Mucosa of rectum (tissue), 2 donors: ENCODE measurements around the gene TECTB.

Source experiments
- H3K27ac ChIP-seq, 2 donors: one replicate each; pipeline ENCODE4 v1.7.0; 2013; ENCODE audit warnings: inconsistent platforms in 2 of 2, low read depth in 2 of 2, low read length in 2 of 2
- H3K27me3 ChIP-seq, 2 donors: one replicate each; pipeline ENCODE4 v1.7.0; 2013; ENCODE audit warnings: low read length in 2 of 2; ENCODE audit not compliant: control insufficient read depth in 2 of 2, insufficient read depth in 2 of 2
- H3K36me3 ChIP-seq, 2 donors: one replicate each; pipeline ENCODE4 v1.7.0; 2013; ENCODE audit warnings: low read length in 2 of 2; ENCODE audit not compliant: control insufficient read depth in 2 of 2, insufficient read depth in 2 of 2
- H3K4me1 ChIP-seq, 2 donors: one replicate each; pipeline ENCODE4 v1.7.0; 2013; ENCODE audit warnings: low read length in 2 of 2, mild to moderate bottlenecking in 1 of 2; ENCODE audit not compliant: control insufficient read depth in 2 of 2, insufficient read depth in 2 of 2
- H3K4me3 ChIP-seq, 2 donors: one replicate each; pipeline ENCODE4 v1.7.0; 2013; ENCODE audit warnings: low read length in 2 of 2
- H3K9ac ChIP-seq, 2 donors: one replicate each; pipeline ENCODE4 v1.7.0; 2013; ENCODE audit warnings: low read length in 2 of 2, low read depth in 1 of 2, mild to moderate bottlenecking in 1 of 2
- H3K9me3 ChIP-seq, 2 donors: one replicate each; pipeline ENCODE4 v1.7.0; 2013; ENCODE audit warnings: low read length in 2 of 2; ENCODE audit not compliant: control insufficient read depth in 2 of 2
- donor health status: healthy.
- donor health status: Normal muscosa, but diverticular disease.

Gene TECTB

DNA sequence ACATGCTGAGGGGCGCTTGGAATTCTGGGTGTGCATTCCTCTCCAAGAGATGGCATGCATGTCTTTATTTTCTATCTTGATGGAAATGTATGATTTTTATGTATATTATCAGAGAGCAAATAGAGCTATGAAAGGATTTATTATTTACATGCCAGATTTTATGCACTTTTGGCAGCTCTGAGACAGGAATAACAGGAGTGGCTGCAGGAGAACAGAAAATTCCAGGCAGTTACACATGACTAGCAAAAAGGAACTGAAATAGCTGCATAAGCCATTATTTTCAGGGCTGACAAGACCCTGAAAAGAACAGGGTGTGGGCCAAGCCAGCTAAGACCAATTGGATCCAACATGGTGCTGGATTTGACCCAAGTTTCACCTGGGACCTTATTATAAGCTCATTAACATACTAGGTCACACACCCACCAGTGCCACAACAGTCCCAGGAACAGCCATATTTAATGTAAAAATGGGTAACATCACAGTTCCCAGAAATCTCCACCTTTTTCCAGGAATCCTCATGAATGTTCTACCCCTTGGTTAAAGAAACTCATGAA lies 47.5 kb downstream of the TECTB start:
- no peaks in the 10 kb centered on the region for H3K27me3 ChIP-seq
- no peak overlapping the region for H3K9ac ChIP-seq
- H3K27ac ChIP-seq = peak overlapping the region in 1 of 2 donors; percentile 74
- peaks cover 17 to 55% of the 10 kb centered on the region in 2 donors for H3K4me1 ChIP-seq
- no peaks in the 10 kb centered on the region for H3K36me3 ChIP-seq
- H3K9me3 ChIP-seq = no peaks in the 10 kb centered on the region
- H3K4me3 ChIP-seq = no peak overlapping the region

DNA sequence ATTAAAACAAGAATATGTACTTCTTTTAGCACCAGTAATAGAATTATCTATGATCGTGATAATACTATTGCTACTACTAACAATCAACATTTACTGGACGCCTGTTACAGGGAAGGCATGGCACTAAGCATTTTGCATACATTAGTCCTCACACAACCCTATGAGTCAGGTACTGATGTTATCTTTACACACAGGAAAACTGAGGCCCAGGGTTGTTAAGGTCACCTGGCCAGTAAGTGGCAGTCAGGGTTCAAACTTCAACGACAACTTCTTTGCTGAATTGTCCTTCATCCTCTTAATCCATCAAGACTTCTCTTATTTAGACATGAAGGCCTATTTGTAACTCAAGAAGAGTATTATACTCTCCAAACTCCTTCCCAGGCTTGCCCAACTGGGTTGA lies 48.8 kb downstream of the TECTB start:
- no peaks in the 10 kb centered on the region for H3K9me3 ChIP-seq
- H3K27ac ChIP-seq = peak overlapping the region; percentile 95 to 98
- H3K27me3 ChIP-seq = no peaks in the 10 kb centered on the region
- peaks cover 26 to 65% of the 10 kb centered on the region in 2 donors for H3K4me1 ChIP-seq
- peak overlapping the region in 1 of 2 donors; percentile 9 for H3K9ac ChIP-seq
- no peak overlapping the region for H3K4me3 ChIP-seq
- H3K36me3 ChIP-seq = no peaks in the 10 kb centered on the region

DNA sequence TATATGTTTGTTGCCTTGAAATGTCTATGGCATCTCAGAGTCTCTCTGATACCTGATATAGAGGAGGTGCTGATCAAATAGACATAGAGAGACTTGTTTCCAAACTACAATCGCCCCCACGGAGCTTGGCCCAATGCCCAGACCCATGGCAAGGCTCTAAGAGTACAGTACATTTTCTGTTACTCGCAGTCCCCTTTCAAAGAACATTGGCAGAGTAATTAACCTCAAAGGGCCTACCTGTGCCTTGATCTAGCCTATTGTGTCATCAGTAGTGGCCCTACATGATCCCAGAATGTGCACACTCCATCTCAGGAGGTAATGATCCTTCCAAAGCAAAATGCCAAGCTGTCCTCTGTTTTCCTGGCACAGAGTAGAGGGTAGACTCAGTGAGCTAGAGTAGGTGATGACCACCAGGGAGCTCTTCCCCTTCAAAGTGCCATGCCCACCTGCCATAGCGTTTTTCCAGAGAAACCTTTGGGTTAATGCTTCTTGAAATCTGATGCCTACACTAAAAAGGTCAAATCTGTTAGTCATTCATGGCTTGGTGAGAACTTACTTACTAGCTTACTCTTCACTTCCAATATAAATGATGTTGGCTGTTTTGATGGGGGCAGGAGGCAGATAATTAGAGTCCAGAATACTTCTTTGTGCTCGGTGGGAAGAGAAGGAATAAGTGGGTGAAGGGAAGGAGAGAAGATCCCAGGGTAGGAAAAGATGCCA lies 49.5 kb downstream of the TECTB start:
- H3K36me3 ChIP-seq = no peaks in the 10 kb centered on the region
- peaks cover 26 to 65% of the 10 kb centered on the region in 2 donors for H3K4me1 ChIP-seq
- H3K9me3 ChIP-seq = no peaks in the 10 kb centered on the region
- no peaks in the 10 kb centered on the region for H3K27me3 ChIP-seq
- H3K27ac ChIP-seq = peak overlapping the region; percentile 95 to 98
- no peak overlapping the region for H3K4me3 ChIP-seq
- H3K9ac ChIP-seq = peak overlapping the region in 1 of 2 donors; percentile 13

DNA sequence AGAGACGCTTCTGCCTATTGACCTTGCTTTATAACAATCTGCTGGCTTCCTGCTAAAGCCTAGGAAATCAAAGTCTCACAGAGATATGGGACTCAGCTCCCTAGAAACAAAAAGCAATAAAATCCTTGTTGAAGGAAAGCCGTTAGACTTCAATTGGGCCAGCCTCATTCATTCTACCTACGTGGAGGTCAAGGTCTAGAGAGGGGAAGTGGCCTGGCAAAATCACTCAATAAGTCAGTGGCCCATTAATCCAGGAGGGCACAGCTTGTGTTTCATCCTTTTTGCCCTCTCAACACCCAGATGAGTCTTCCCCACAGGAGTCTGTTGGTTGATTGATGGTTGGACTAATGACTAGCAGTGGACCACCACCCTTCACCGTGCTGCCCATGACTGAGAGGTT lies 50.3 kb downstream of the TECTB start:
- Histone ChIP-seq H3K9ac (peak overlapping the region in 1 of 2 donors; percentile 64), H3K27ac (peak overlapping the region; percentile 95 to 98), H3K4me1 (peaks cover 32 to 65% of the 10 kb centered on the region in 2 donors), H3K27me3 (no peaks in the 10 kb centered on the region), H3K36me3 (no peaks in the 10 kb centered on the region), H3K9me3 (no peaks in the 10 kb centered on the region), H3K4me3 (no peak overlapping the region)

DNA sequence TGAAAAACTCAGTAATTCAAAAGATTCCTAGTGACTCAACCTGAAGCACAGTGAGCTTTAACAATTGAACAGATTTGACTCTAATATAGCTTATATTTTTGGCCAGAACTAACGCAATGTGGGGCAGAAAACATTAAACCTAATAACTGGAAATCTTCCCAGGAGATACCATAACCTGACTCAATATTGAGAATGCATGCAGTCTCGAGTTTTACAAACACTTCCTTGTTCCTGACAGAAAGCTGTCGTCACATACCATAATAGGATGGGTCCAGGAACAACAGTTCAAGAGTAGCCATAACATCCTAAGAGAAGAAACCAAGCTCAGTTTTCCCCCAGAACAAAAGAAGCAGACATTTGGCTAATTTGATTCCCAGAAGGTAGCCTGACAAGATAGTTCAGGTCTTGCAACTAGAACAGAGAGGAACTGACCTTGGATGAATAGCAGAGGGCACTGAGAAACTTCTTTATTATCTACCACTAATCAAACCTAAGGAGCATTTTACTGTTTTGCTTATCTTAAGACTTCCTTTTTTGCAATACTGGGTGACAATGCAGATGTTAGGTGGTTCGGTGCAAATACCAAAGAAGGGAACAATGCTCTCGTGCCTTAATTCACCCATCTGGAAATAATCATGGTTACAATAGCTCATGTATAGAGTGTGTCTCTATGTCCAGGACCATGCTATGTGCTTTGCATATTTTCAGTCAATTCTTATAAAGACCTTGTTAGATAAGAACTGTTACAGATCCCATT lies 52.1 kb downstream of the TECTB start:
- peak overlapping the region; percentile 43 to 64 for H3K9ac ChIP-seq
- no peaks in the 10 kb centered on the region for H3K36me3 ChIP-seq
- H3K4me1 ChIP-seq = peaks cover 39 to 71% of the 10 kb centered on the region in 2 donors
- peak overlapping the region; percentile 95 to 98 for H3K27ac ChIP-seq
- H3K27me3 ChIP-seq = no peaks in the 10 kb centered on the region
- no peaks in the 10 kb centered on the region for H3K9me3 ChIP-seq
- H3K4me3 ChIP-seq = peak overlapping the region; percentile 16 to 48

DNA sequence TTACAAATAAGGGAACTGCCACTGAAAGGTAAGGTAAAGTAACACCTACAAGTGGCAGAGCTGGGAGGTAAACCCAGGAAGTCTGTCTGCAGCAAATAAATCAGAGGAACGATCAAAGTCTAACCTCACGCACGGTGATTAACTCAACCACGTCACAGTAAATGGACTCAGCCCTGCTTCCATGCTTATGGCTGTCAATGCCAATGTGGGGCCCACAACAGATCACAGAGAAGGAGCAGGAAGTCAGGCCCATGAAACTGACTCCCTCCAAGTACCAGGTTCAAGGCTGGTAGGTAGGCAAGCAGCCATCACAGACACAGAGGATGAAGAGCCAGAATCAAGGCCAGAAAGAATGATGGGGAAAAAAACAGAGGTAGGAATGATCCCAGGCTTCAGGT lies 52.7 kb downstream of the TECTB start:
- Histone ChIP-seq H3K9ac (peak overlapping the region; percentile 60 to 64), H3K36me3 (no peaks in the 10 kb centered on the region), H3K4me3 (peak overlapping the region in 1 of 2 donors; percentile 16), H3K9me3 (no peaks in the 10 kb centered on the region), H3K27me3 (no peaks in the 10 kb centered on the region), H3K4me1 (peaks cover 33 to 65% of the 10 kb centered on the region in 2 donors), H3K27ac (peak overlapping the region; percentile 95 to 98)

DNA sequence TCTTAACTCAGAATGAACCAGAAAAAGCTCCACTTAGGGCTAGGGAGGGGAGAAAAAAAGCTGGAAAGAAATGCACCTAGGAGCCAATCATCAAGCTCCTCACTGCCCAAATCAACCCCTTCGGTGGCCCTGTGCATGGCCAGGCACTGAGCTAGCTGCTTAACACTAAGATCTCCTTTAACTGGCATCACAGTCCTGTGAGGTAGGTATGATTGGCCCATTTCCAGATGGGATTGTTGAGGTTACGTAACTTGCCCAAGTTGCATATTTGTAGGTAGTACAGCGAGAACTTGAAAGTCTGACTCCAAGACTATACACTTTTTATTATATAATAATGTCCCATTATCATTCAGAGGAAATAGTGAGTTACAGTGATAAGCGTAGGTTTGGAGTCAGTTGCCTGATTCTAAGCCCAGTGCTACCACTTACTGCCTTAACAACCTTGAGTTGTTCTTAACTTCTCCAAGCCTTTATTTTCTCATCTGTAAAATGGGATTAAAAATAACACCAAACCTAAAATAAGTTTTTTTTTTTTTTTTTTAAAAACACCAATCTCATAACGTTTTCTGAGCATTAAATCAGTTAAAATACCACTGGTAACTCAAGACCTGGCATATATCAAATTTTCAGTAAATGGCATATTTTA lies 53.5 kb downstream of the TECTB start:
- Histone ChIP-seq H3K4me3 (peak overlapping the region in 1 of 2 donors; percentile 23), H3K9ac (peak overlapping the region; percentile 59 to 60), H3K27me3 (no peaks in the 10 kb centered on the region), H3K27ac (peak overlapping the region; percentile 95 to 98), H3K36me3 (no peaks in the 10 kb centered on the region), H3K9me3 (no peaks in the 10 kb centered on the region), H3K4me1 (peaks cover 33 to 57% of the 10 kb centered on the region in 2 donors)

DNA sequence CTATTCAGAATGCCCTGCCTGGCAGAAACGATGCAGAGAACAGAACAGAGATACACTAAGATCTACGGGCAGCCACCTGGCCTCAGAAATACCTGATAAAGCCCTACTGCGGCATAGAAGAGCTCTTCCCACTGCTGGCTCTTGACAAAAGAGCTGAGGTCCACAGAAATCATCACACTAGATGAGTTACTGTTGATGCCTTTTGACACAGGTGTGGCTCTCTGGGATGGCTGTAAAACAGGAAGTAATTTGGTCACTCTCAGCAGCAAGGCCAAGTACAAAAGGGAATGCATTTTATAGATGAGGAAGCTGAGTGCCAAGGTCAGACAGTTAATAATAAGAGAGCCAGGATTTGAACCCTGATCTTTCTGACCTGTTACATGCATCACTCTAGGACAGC lies 55.8 kb downstream of the TECTB start:
- Histone ChIP-seq H3K27ac (peak overlapping the region; percentile 90 to 91), H3K4me3 (peak overlapping the region; percentile 7 to 27), H3K27me3 (no peaks in the 10 kb centered on the region), H3K9me3 (no peaks in the 10 kb centered on the region), H3K9ac (peak overlapping the region; percentile 32 to 58), H3K4me1 (peaks cover 28 to 36% of the 10 kb centered on the region in 2 donors), H3K36me3 (no peaks in the 10 kb centered on the region)

DNA sequence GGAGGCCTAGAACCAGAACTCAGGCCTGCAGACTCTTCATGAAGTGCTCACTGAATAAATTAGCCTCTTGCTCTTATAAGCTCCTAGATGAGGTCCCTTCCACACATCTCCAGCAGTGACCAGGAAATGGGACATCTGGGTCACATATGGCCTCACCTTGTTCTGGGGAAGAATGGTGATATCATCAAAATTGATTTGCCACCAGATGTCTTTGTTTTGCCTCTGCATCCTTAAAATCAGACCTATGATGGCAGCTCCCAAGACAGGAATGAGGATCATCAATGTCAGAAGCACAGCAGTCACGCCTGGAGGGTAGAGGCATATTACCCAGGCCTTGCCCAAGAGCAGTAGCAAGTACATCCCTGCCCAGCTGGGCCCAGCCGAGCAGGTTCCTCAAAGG lies 57.4 kb downstream of the TECTB start:
- no peak overlapping the region for H3K9ac ChIP-seq

More for the DNA sequence above, 57.4 kb downstream of the TECTB start:
- H3K4me1 ChIP-seq = peaks cover 21 to 24% of the 10 kb centered on the region in 2 donors
- no peaks in the 10 kb centered on the region for H3K36me3 ChIP-seq
- no peaks in the 10 kb centered on the region for H3K27me3 ChIP-seq
- H3K9me3 ChIP-seq = no peaks in the 10 kb centered on the region
- no peak overlapping the region for H3K27ac ChIP-seq
- H3K4me3 ChIP-seq = no peak overlapping the region
